AG04450 (cell line): ENCODE results near the gene TGM2. TPM values are rescaled to one million over a fixed set of nuclear protein-coding genes. Genes with fewer than 3 reads are reported as not detected.

Experiments
- CTCF ChIA-PET: fragments of 300-600, 350-600 bp; formaldehyde crosslinking; extraction: SDS; loops from one replicate; lab custom pipeline; 2022; ENCODE audit warnings: antibody characterized with exemption, inconsistent platforms; lab: Charles Lee
- POLR2A ChIA-PET: fragments of 350-600 bp; formaldehyde crosslinking; extraction: SDS; loops from one replicate; lab custom pipeline; 2021; ENCODE audit warnings: antibody characterized with exemption, inconsistent platforms; lab: Yijun Ruan, JAX
- DNase-seq: peaks from one replicate; pipeline ENCODE4 v3.0.0-alpha.2; 2011; ENCODE audit warnings: low read depth, low spot score
- H3K27ac ChIP-seq: one replicate; pipeline ENCODE4 v1.5.1; 2012; ENCODE audit warnings: low read depth, low read length, control low read depth
- H3K27me3 ChIP-seq: one replicate; pipeline ENCODE4 v1.6.0; 2012; ENCODE audit warnings: low read length; ENCODE audit not compliant: control insufficient read depth, insufficient read depth
- H3K4me3 ChIP-seq: 2 replicates; pipeline ENCODE4 v1.5.1; 2011; ENCODE audit warnings: mild to moderate bottlenecking, low read depth, low read length, control low read depth
- H3K9me3 ChIP-seq: 2 replicates; pipeline ENCODE4 v1.5.1; 2012; ENCODE audit warnings: low read length; ENCODE audit not compliant: control insufficient read depth, insufficient read depth
- polyA plus RNA-seq: library from polyadenylated mRNA; depleted of rRNA; stranded (reverse); fragments of >200 nt; gene quantifications from 2 replicates; pipeline ENCODE4 v1.2.3, GENCODE V29; 2011
- TF ChIP-seq, protein P1 (sequence below): IDR thresholded peaks from 2 replicates; pipeline ENCODE4 v1.5.1; 2011; ENCODE audit warnings: low read depth, low read length, control low read depth, inconsistent platforms

TGM2 gene
- polyA plus RNA-seq, 1 experiment = 326 TPM

DNA sequence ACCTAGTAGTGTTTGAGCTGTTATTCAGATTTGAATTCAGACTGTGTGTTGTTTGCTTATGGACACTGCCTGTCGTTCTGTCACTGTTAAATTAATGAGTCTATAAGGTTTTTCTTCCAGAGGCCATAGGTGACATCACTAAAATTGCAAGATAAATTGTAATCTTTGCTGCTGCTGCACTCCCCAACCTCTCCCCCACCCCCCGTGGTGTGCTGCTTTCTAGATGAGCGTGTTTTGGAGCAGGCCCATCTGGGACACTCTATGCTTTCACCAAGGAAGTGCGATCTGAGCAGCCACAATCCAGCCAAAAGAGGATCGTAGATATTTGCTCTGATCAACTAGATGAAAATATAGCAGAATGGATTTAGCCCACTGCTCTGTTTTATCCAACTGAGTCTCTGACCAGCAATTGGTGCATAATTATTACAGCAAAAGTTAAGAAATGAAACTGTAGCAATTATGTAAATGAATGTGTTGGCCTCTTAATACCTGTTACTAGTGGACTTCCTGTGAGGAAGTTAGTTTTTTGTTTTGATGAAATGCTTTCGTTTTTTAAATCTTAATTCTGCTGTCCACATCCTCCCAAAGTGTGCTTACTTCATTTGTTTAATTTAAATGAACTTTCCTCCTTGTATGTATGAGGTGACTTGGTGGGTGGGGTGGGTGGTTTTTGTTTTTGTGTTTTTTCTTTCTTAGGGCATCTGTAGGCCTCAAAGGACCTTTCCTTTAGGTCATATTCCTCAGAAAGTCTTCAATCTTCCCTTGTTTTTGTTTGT lies 73.4 kb downstream of the TGM2 start:
- DNase-seq = no peak
- H3K9me3 ChIP-seq = no peaks in the 10 kb centered on the region
- ChIA-PET CTCF (interaction anchor here (0.9 to 1.5 kb wide), 3 partner anchors 18 to 34 kb away, joined by 3 to 5 read pairs (median 3); no protein-coding TSS in a partner anchor), POLR2A (no interaction called here)
- TF ChIP-seq, protein P1, sequence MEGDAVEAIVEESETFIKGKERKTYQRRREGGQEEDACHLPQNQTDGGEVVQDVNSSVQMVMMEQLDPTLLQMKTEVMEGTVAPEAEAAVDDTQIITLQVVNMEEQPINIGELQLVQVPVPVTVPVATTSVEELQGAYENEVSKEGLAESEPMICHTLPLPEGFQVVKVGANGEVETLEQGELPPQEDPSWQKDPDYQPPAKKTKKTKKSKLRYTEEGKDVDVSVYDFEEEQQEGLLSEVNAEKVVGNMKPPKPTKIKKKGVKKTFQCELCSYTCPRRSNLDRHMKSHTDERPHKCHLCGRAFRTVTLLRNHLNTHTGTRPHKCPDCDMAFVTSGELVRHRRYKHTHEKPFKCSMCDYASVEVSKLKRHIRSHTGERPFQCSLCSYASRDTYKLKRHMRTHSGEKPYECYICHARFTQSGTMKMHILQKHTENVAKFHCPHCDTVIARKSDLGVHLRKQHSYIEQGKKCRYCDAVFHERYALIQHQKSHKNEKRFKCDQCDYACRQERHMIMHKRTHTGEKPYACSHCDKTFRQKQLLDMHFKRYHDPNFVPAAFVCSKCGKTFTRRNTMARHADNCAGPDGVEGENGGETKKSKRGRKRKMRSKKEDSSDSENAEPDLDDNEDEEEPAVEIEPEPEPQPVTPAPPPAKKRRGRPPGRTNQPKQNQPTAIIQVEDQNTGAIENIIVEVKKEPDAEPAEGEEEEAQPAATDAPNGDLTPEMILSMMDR = no peak
- H3K27ac ChIP-seq = no peak overlapping the region
- H3K27me3 ChIP-seq = no peaks in the 10 kb centered on the region
- no peak overlapping the region for H3K4me3 ChIP-seq

DNA sequence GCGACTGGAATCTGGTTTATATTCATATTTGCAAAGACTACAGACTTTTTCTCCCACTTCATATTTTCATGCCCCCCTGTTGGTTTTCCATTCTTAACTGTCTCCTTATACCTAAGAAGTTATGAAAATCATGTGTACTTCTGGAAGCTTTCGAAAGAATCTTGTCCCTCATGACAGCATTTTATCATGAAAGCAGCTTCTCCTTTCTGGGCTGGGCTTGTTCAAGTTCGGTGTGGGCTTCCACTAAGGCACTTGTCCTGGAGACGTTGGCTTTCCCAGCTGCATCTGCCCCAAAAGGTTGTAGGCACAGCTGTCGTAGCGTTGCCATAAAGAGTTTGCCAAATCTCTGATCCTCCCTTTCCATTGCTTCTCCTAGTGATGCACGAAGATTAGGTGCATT lies 75.0 kb downstream of the TGM2 start:
- DNase-seq = no peak
- ChIA-PET CTCF (interaction anchor here (1.0 to 1.5 kb wide), 3 partner anchors 17 to 132 kb away, joined by 3 to 5 read pairs (median 3); no protein-coding TSS in a partner anchor), POLR2A (no interaction called here)
- H3K27ac ChIP-seq = no peak overlapping the region
- H3K9me3 ChIP-seq = no peaks in the 10 kb centered on the region
- TF ChIP-seq, protein P1 = no peak
- H3K4me3 ChIP-seq = no peak overlapping the region
- H3K27me3 ChIP-seq = no peaks in the 10 kb centered on the region

DNA sequence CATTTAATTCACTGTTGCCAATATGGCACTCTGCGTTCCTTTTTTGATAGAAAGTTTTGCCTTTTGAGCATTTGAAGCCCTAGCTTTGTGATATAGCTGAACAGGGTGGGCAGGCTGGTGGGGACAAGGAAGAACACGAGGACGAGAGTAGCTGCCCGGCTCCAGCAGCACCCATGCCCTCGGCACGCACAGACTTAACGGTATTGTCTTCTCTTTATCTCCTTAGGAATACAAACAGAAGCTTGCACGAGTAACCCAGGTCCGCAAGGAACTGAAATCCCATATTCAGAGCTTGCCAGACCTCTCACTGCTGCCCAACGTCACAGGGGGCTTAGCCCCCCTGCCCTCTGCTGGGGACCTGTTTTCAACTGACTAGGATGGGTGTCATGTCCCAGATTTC lies 75.6 kb downstream of the TGM2 start:
- POLR2A ChIA-PET = no interaction called here
- no peak overlapping the region for H3K27ac ChIP-seq
- no peak overlapping the region for H3K4me3 ChIP-seq
- TF ChIP-seq, protein P1 = no peak
- no peak for DNase-seq
- no peaks in the 10 kb centered on the region for H3K27me3 ChIP-seq
- CTCF ChIA-PET = interaction anchor here (0.7 to 1.3 kb wide), 4 partner anchors 16 to 133 kb away, joined by 3 to 6 read pairs (median 4); no protein-coding TSS in a partner anchor
- no peaks in the 10 kb centered on the region for H3K9me3 ChIP-seq

DNA sequence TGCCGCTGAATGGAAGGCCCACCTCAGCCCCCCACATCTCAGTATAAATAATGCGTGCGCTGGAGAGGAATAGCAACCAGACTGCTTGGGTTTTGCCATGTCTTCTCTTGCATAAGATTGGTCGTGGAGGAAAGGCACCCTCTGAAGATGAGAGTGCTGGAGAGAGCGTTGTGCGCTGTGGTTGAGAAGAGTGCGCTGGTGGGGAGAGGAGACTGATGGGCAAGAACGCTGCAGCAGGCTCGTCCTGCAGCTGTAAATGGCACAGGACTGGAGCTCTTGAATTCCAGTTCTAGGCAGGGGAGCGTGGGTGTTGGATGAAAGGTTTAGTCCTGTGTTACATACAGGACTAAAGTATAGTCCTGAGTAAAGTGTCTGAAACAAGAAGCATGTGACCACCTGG lies 80.0 kb downstream of the TGM2 start:
- H3K9me3 ChIP-seq = peaks cover 3% of the 10 kb centered on the region
- no peaks in the 10 kb centered on the region for H3K27me3 ChIP-seq
- TF ChIP-seq, protein P1 = no peak
- no peak for DNase-seq
- peak overlapping the region; percentile 89 for H3K27ac ChIP-seq
- no peak overlapping the region for H3K4me3 ChIP-seq
- POLR2A ChIA-PET = interaction anchor here (0.6 to 2.5 kb wide), 14 partner anchors 9 to 761 kb away, joined by 3 to 11 read pairs (median 6); partner anchors contain the start of gene TTI1
- CTCF ChIA-PET = interaction anchor here (0.7 to 3.9 kb wide), 4 partner anchors 11 to 136 kb away, joined by 3 to 31 read pairs (median 4); no protein-coding TSS in a partner anchor
